Omental fat pad (tissue), 4 donors: ENCODE measurements around the gene NR0B2. TPM values are rescaled to one million over a fixed set of nuclear protein-coding genes. Genes with fewer than 3 reads are reported as not detected.

Experiments used
- ATAC-seq: fragments of 150-250 bp; one replicate; pipeline ENCODE4 v1.9.1; 2016; ENCODE audit warnings: mild to moderate bottlenecking, moderate library complexity; ENCODE audit not compliant: low FRiP score
- DNase-seq: peaks from one replicate; pipeline ENCODE4 v3.0.0-alpha.2; 2019; ENCODE audit warnings: low spot score
- CTCF ChIP-seq, 3 donors: fragments of 450-650 bp; IDR thresholded peaks; one replicate each; pipeline ENCODE4 v1.5.1; 2016 to 2017; ENCODE audit warnings: antibody characterized with exemption in 3 of 3, mild to moderate bottlenecking in 3 of 3, moderate library complexity in 2 of 3
- total RNA-seq, 4 donors: library from RNA; depleted of rRNA; stranded (reverse); fragments of >200 nt; gene quantifications; one replicate each; pipeline ENCODE4 v1.1.0, GENCODE V29; 2016

NR0B2 gene
- total RNA-seq, 4 donors from 2014 or later = not detected

GRCh38 chr1:26907071-26907917, 6.5 kb downstream of the NR0B2 start:
- ATAC-seq (no peak), DNase-seq (no peak)
- TF ChIP-seq CTCF (IDR thresholded peaks at IDR 0.05) = no peak

- no peak for DNase-seq
- no peak for TF ChIP-seq CTCF (IDR thresholded peaks at IDR 0.05)
- no peak for ATAC-seq
Measured at GRCh38 chr1:26900815-26901511, 12.8 kb downstream of the NR0B2 start.

GRCh38 chr1:26900001-26900814, 13.6 kb downstream of the NR0B2 start, which contains the start of gene GPATCH3:
TSS of gene GPATCH3 (minus strand) at chr1:26900467. CDS start at chr1:26900442, 25 bp downstream.
- TF ChIP-seq CTCF (IDR thresholded peaks at IDR 0.05) = no peak
- DNase-seq (peak; percentile 96), ATAC-seq (peak; percentile 77)

GRCh38 chr1:26897351-26897750, 16.4 kb downstream of the NR0B2 start:
- ATAC-seq (no peak), DNase-seq (no peak)
- no peak for TF ChIP-seq CTCF (IDR thresholded peaks at IDR 0.05)

GRCh38 chr1:26894263-26894662, 19.5 kb downstream of the NR0B2 start:
- TF ChIP-seq CTCF (IDR thresholded peaks at IDR 0.05) = no peak
- ATAC-seq (no peak), DNase-seq (no peak)

- DNase-seq (no peak), ATAC-seq (peak; percentile 11)
- no peak for TF ChIP-seq CTCF (IDR thresholded peaks at IDR 0.05)
Measured at GRCh38 chr1:26890467-26890796, 23.3 kb downstream of the NR0B2 start.
